CD4-positive, alpha-beta T cell treated with Interleukin-6 for 4 hours (primary cell): Measurements from ENCODE around the gene SLC13A2.

Experiments used
- DNase-seq: peaks from one replicate; pipeline ENCODE4 v3.0.0-alpha.2; 2020; ENCODE audit warnings: mixed read lengths

SLC13A2 gene

DNA sequence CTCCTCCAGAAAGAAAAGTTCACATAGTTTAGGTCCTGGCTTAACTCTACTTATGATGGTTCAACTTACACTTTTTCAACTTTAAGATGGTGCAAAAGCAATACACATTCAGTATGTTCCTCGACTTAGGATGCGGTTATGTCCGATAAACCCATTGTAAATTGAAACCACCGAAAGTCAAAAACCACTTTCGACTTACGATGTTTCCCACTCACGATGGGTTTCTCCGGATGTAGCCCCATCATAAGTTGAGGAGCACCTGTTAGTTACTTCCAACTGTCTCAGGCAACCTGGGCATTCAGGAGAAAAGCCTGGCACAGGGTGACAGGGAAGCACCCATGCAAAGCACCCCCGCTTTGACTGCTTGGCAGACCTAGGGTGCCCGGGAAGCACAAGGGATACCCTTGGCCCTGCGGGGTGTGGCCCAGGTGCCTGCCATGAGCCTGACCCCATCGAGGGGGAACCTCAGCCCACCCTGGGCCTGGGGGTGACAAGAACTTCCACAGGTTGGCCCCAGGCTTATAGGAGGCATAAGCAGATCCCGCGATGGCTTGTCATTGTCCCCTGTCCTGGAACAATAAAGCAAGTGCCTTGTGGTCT lies 65.0 kb downstream of the SLC13A2 start:
- DNase-seq = no peak

DNA sequence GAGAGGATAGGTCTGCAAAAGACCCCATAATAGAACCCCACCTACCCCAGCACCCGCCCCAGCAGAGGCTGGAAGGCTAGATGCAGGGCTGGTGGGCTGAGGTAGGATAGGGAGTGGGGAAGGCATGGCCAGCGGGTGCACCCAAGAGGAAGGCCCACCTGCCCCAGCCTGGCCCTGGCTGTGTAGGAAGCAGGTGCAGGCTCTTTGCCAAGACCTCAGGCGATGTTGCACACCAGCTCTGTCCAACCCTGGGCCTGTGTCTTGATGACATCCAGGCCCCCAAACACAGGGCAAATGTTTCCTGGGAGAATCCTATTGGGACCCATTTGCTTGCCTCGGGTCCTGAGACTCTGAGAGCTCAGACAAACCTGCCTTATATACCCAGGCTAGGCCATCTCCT lies 66.8 kb downstream of the SLC13A2 start:
- DNase-seq = no peak

DNA sequence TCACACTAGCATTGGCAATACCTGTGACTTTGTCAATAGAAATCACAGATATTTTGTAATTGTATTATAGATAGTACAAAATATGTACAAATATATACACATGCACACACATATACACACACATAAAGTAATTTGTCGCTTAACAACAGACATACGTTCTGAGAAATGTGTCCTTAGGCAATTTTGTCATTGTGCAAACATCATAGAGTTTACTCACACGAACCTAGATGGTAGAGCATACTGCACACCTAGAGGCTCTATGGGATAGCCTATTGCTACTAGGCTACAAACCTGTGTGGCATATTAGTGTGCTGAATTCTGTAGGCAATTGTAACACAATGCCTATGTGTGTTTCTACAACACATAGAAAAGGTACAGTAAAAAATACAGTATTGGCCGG lies 68.0 kb downstream of the SLC13A2 start:
- no peak for DNase-seq

DNA sequence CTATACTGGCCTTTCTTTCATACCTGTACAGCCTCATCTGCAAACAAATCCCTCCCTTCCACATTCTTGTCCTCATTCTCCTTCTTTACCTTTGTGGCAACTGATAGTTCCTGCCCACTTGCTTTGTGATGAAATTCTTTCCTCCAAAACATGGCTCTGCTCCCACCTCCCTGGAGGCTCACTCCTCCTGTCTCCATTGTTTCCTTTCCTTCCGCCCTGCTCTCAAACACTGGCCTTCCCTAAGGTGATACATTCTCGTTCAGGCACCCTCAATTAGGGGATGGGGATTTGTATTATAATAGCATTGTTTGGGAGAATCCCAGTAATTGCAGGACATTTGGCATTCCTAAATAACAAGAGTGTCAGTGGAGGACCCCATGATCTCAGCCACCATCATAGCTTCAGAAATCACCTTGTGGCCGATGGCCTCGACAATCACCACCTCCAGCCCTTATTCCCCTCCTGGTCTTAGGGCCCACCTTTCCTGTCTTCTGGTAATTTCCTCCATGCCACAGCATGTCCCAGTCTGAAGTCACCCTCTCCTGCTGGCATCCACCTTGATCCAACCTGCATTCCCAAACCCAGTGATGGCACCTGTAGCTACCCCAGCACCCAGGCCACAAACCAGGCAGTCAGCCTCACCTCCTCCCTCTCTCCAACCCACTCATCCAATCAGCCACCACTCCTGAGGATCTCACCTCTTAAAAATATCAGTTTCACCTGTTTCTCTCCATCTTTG lies 71.1 kb downstream of the SLC13A2 start:
- no peak for DNase-seq

DNA sequence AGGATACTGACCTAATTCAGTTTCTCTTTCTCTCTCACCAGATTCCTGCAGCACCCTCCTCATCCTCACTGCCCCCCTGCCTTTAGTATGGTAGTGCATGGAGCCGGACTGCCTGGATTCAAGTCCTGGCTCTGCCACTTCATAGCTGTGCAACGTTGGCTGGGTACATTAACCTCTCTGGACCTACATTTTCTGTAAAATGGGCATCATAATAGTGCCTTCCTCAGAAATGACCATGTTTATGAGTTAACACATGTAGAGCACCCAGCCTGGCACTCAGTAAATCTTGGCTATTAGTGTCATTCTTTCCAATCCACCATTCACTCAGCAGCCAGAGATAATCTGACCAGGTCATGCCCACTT lies 71.7 kb downstream of the SLC13A2 start:
- DNase-seq = no peak

DNA sequence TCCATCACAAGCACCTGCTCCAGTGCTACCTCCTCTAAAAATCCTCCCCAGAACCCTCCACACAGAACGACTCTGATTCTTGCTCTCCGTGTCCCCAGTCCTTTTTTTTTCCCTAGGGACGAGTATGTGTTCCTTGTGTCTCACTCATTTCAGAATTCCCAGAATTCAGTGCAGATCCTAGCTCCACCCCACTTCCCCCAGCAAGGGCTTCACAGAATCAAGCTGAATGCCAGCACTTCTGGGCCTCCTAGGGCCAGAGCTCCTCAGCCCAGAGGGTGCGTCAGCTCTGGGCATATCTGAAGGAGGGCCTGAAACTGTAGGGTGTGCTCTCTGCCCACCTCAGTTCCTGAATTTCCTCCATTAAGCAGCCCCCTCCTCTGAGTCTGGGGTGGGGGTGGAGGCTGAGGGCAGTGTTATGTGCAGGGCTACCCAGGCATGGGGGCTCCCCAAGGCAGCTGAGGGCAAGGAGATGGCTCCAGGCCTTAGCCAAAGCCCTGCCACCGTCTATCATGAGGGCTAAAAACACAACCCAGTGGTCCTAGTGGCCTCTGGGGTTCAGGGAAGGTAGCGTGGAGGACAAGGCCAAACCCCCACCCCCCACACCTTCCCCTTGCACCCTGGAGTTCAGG lies 72.5 kb downstream of the SLC13A2 start:
- DNase-seq = no peak

DNA sequence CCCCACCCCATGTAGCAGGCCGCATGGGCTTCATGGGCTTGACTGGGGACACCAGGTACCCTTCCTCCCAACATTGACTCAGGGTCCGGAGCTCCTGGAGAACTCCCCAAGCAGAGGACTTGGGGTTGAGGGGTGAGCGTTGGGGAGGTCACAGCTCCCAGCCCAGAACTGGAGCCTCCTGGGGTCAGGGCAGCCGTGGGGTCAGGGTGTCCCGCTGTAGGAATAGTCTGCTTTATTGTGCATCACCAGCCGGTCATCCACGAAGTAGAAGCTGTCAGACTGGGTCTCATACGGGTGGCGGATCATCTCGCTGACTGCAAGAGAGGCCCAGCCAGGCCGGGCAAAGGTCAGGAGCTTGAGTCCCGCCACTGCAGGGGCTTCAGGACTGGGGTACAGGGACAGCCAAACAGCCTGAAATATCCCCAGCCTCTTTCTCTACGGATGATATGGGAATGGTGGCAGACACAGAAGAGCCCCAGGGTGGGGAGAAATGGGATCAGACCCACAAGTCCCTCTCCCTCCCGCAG lies 73.7 kb downstream of the SLC13A2 start:
- no peak for DNase-seq
